ENCODE results near the gene IL17RC. TPM values are rescaled to one million over a fixed set of nuclear protein-coding genes. Genes with fewer than 3 reads are reported as not detected.
"Not testable (repeated sequence)": the region's sequence is repeated elsewhere in the genome, so short reads cannot be mapped to it uniquely, and the experiment has no call there.

The IL17RC gene
- total RNA-seq, 2 experiments from 2014 or later, result 0.23 to 0.73 TPM

- H3K4me1 ChIP-seq (ENCODE audit: insufficient read depth, low read length, poor library complexity, severe bottlenecking); CTCF ChIA-PET (ENCODE audit: unreplicated experiment); H4K20me1 ChIP-seq (ENCODE audit: insufficient read depth, low read length); H3K9me3 ChIP-seq (ENCODE audit: low read length); H3K4me3 ChIP-seq (ENCODE audit: low read depth, low read length, poor library complexity, severe bottlenecking); DNase-seq (ENCODE audit: low spot score); BruUV-seq (replicated peaks); H3K9me2 ChIP-seq (ENCODE audit: insufficient read depth, low read length); H3K79me2 ChIP-seq (ENCODE audit: insufficient read depth, low read depth, low read length); H2AFZ ChIP-seq (ENCODE audit: low read length); H3K4me2 ChIP-seq (ENCODE audit: low read length); H3K27ac ChIP-seq (ENCODE audit: low read depth, low read length, poor library complexity, severe bottlenecking); POLR2A ChIA-PET: not testable (repeated sequence)
- intact Hi-C loops (cut with micrococcal nuclease; ENCODE audit: unreplicated experiment), result loop anchor here (10.0 kb wide), 1 partner anchor 285 kb away; no protein-coding TSS in a partner anchor
- H3K36me3 ChIP-seq (ENCODE audit: insufficient read depth, low read length), result peaks cover 22% of the 10 kb centered on the region
Measured at GRCh38 chr3:9939906-9940305, 23.0 kb downstream of the IL17RC start.

- Histone ChIP-seq H3K9me2 (ENCODE audit: insufficient read depth, low read length) (no peaks in the 10 kb centered on the region), H4K20me1 (ENCODE audit: insufficient read depth, low read length) (no peaks in the 10 kb centered on the region), H3K79me2 (ENCODE audit: insufficient read depth, low read depth, low read length) (no peaks in the 10 kb centered on the region), H3K4me1 (ENCODE audit: insufficient read depth, low read length, poor library complexity, severe bottlenecking) (peaks cover under 1% of the 10 kb centered on the region), H3K9me3 (ENCODE audit: low read length) (no peaks in the 10 kb centered on the region), H3K4me2 (ENCODE audit: low read length) (no peak overlapping the region), H3K36me3 (ENCODE audit: insufficient read depth, low read length) (peaks cover 18% of the 10 kb centered on the region), H3K27ac (ENCODE audit: low read depth, low read length, poor library complexity, severe bottlenecking) (no peak overlapping the region), H3K4me3 (ENCODE audit: low read depth, low read length, poor library complexity, severe bottlenecking) (no peak overlapping the region), H2AFZ (ENCODE audit: low read length) (no peak overlapping the region)
- intact Hi-C loops (cut with micrococcal nuclease; ENCODE audit: unreplicated experiment), result no loop called here
- CTCF ChIA-PET (ENCODE audit: unreplicated experiment), result no interaction called here
- TF ChIP-seq CTCF (conservative IDR thresholded peaks at IDR 0.05; ENCODE audit: low read length), result no peak
- TF ChIP-seq EZH2phosphoT487 (IDR thresholded peaks at IDR 0.05; ENCODE audit: borderline replicate concordance, low read depth, low read length), result no peak
- BruUV-seq (replicated peaks), result no TSS peak
- no peak for DNase-seq (ENCODE audit: low spot score)
- POLR2A ChIA-PET, result no interaction called here
Measured at GRCh38 chr3:9940746-9941145, 23.8 kb downstream of the IL17RC start.

GRCh38 chr3:9942164-9942563 is 25.3 kb downstream of the IL17RC start:
- no peak for TF ChIP-seq EZH2phosphoT487 (IDR thresholded peaks at IDR 0.05; ENCODE audit: borderline replicate concordance, low read depth, low read length)
- TF ChIP-seq CTCF (conservative IDR thresholded peaks at IDR 0.05; ENCODE audit: low read length), result no peak
- intact Hi-C loops (cut with micrococcal nuclease; ENCODE audit: unreplicated experiment), result no loop called here
- H3K79me2 ChIP-seq (ENCODE audit: insufficient read depth, low read depth, low read length), result no peaks in the 10 kb centered on the region
- DNase-seq (ENCODE audit: low spot score), result no peak
- H3K4me3 ChIP-seq (ENCODE audit: low read depth, low read length, poor library complexity, severe bottlenecking), result no peak overlapping the region
- H3K36me3 ChIP-seq (ENCODE audit: insufficient read depth, low read length), result peaks cover 11% of the 10 kb centered on the region
- no peak overlapping the region for H3K4me2 ChIP-seq (ENCODE audit: low read length)
- no TSS peak for BruUV-seq (replicated peaks)
- ChIA-PET POLR2A (interaction anchor here (1.5 kb wide), 1 partner anchor 11 kb away, joined by 4 read pairs; no protein-coding TSS in a partner anchor), CTCF (ENCODE audit: unreplicated experiment) (no interaction called here)
- H3K9me2 ChIP-seq (ENCODE audit: insufficient read depth, low read length), result no peaks in the 10 kb centered on the region
- no peaks in the 10 kb centered on the region for H4K20me1 ChIP-seq (ENCODE audit: insufficient read depth, low read length)
- no peak overlapping the region for H2AFZ ChIP-seq (ENCODE audit: low read length)
- H3K27ac ChIP-seq (ENCODE audit: low read depth, low read length, poor library complexity, severe bottlenecking), result no peak overlapping the region
- H3K4me1 ChIP-seq (ENCODE audit: insufficient read depth, low read length, poor library complexity, severe bottlenecking), result no peaks in the 10 kb centered on the region
- H3K9me3 ChIP-seq (ENCODE audit: low read length), result no peaks in the 10 kb centered on the region

All from OCI-LY7 (cell line).